ENCODE measurements around the gene TMEM52. TPM values are rescaled to one million over a fixed set of nuclear protein-coding genes. Genes with fewer than 3 reads are reported as not detected.
A peak's percentile ranks its signal among the peaks of the same experiment; 100 is the strongest.

The TMEM52 gene
- total and polyA plus RNA-seq, 9 of the 15 experiments (the other 6 are each of a cell fraction or from before 2014, with no cell fraction given) = 0.37 to 22.5 (median 6.8) TPM

DNA sequence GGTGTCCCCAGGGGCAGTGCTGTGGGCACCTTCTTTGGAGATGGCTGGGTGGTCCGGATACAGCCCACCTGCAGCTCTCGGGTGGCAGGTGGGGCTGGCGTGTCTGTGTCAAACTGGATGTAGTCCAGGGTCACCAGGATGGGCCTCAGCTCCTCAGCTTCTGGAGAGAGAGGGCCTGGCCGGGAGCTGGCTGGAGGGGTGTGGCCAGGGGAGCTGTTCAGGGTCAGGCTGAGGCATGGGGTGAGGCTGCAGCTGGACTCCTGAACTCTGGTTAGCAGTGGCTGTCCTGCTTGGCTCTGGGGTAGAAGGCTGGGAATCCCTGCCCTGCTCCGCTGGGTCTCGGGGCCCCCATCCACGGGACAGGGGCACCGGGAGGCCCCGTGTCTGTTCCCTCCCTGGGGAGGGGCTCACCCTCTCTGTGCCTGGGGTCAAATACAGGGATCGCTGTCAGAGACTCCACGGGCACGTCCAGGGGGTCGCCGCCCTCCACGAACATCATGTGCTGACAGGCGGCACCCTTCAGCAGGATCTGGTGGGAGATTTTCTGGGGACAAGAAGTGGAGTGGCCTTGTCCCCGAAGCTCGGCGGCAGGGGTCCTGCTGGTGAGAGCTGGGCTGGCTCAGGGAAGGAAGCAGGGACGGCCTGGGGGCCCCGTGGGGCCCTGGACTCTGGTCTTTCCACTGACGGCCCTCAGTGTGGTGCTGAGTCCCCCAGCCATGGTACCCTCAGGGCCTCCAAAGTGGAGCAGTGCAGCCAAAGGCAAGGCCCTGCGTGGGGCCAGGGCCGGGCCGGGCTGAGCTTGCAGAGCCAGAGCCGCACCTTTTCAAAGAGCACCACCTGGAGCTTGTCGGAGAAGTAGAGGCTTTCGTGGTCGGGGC lies 4.1 kb upstream of the TMEM52 start:
- peaks cover 19 to 49% of the 10 kb centered on the region in 2 experiments; a peak in 4 of 5 replicates for H3K27me3 ChIP-seq (ENCODE audit: control insufficient read depth in 2 of 2, insufficient read depth in 2 of 2, low read length in 2 of 2)
- H2AFZ ChIP-seq (ENCODE audit: low read depth, low read length) = no peak overlapping the region
- no peak overlapping the region for H3K4me2 ChIP-seq (ENCODE audit: insufficient read depth, low read length)
- intact Hi-C loops (cut with micrococcal nuclease) (no loop called here), in situ Hi-C loops (cut with MboI) (no loop called here)
- TF ChIP-seq TBP (optimal IDR thresholded peaks at IDR 0.05; ENCODE audit: low read depth, low read length) (peak; percentile 21), RHOXF2B (CRISPR knock-in tag; conservative IDR thresholded peaks at IDR 0.05) (no peak)
- TF ChIP-seq, protein P1, sequence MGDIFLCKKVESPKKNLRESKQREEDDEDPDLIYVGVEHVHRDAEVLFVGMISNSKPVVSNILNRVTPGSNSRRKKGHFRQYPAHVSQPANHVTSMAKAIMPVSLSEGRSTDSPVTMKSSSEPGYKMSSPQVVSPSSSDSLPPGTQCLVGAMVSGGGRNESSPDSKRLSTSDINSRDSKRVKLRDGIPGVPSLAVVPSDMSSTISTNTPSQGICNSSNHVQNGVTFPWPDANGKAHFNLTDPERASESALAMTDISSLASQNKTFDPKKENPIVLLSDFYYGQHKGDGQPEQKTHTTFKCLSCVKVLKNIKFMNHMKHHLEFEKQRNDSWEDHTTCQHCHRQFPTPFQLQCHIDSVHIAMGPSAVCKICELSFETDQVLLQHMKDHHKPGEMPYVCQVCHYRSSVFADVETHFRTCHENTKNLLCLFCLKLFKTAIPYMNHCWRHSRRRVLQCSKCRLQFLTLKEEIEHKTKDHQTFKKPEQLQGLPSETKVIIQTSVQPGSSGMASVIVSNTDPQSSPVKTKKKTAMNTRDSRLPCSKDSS (IDR thresholded peaks at IDR 0.05; ENCODE audit: low read depth, partially characterized antibody) = no peak
- peaks cover 8% of the 10 kb centered on the region for H4K20me1 ChIP-seq (replicated peaks; ENCODE audit: control insufficient read depth, insufficient read depth, low read length)
- no peaks in the 10 kb centered on the region for H3K79me2 ChIP-seq (ENCODE audit: control insufficient read depth, insufficient read depth, low read length)
- DNase-seq (ENCODE audit: extremely low read depth in 1 of 4, low spot score in 3 of 4) (peak; percentile 43 to 61 (median 51)), ATAC-seq (no peak), FAIRE-seq (peak; percentile 69)
- CTCF ChIA-PET (ENCODE audit: low intra/inter-chr PET ratio) = no interaction called here
- H3K9ac ChIP-seq (ENCODE audit: insufficient read depth in 1 of 2, low read depth in 2 of 2, low read length in 2 of 2) = peak overlapping the region in 1 of 2 experiments; percentile 69; a peak in 2 of 4 replicates
- H3K9me3 ChIP-seq (replicated peaks; ENCODE audit: control insufficient read depth, insufficient read depth, low read depth, low read length) = no peaks in the 10 kb centered on the region
- no peak overlapping the region for H3K4me3 ChIP-seq
- H3K9me1 ChIP-seq (ENCODE audit: control insufficient read depth, insufficient read depth, low read length) = no peaks in the 10 kb centered on the region
- BruUV-seq (replicated peaks) = no TSS peak
- WGBS (ENCODE audit: insufficient coverage, low coverage, missing lambda C conversion rate) = 12% methylated on average over 28 of the region's 29 CpGs
- no peak overlapping the region for H3K27ac ChIP-seq (ENCODE audit: extremely low read depth, low read depth, low read length)
- H3K36me3 ChIP-seq (ENCODE audit: control insufficient read depth, insufficient read depth, low read length) = no peaks in the 10 kb centered on the region
- POLR2A ChIA-PET = interaction anchor here (0.6 to 1.8 kb wide), 5 partner anchors 13 to 264 kb away, joined by 3 to 9 read pairs (median 3); no protein-coding TSS in a partner anchor
- H3K4me1 ChIP-seq (replicated peaks in 1 of 2; ENCODE audit: control insufficient read depth in 2 of 2, insufficient read depth in 2 of 2, low read length in 2 of 2) = peaks cover 8 to 91% of the 10 kb centered on the region in 2 experiments; a peak in 4 of 5 replicates

All from K562 (cell line).